Measurements from ENCODE around the gene AGAP9. TPM values are rescaled to one million over a fixed set of nuclear protein-coding genes. Genes with fewer than 3 reads are reported as not detected.
"Not testable (repeated sequence)": the region's sequence is repeated elsewhere in the genome, so short reads cannot be mapped to it uniquely, and the experiment has no call there.

AGAP9 gene
- total RNA-seq, 1 experiment from 2014 or later: 8.6 TPM

- H4K20me1 ChIP-seq (ENCODE audit: control insufficient read depth, insufficient read depth, insufficient read length); H3K36me3 Mint-ChIP-seq (ENCODE audit: insufficient read depth in 1 of 3, low read depth in 3 of 3); H3K4me2 ChIP-seq (ENCODE audit: insufficient read depth, insufficient read length, low read length); H3K56ac ChIP-seq (ENCODE audit: insufficient read length, low read depth, low read length); H3K27ac ChIP-seq (ENCODE audit: insufficient read length, low read depth, low read length); DNase-seq; H2BK15ac ChIP-seq (ENCODE audit: low read depth, low read length); H3K27me3 Mint-ChIP-seq (ENCODE audit: low read depth); H4K91ac ChIP-seq (ENCODE audit: insufficient read length, low read depth, low read length); H2BK20ac ChIP-seq (ENCODE audit: low read depth, low read length, poor library complexity, severe bottlenecking); H2BK5ac ChIP-seq (ENCODE audit: insufficient read length, low read length); H3T11ph ChIP-seq (ENCODE audit: low read length); H3K4me1 Mint-ChIP-seq; H2BK120ac ChIP-seq (ENCODE audit: low read depth, low read length, poor library complexity, severe bottlenecking); H4K8ac ChIP-seq (replicated peaks; ENCODE audit: insufficient read length, low read depth, low read length); H3K79me2 ChIP-seq (ENCODE audit: insufficient read depth, low read length); H3K14ac ChIP-seq (ENCODE audit: insufficient read depth, low read length); H2AFZ ChIP-seq (ENCODE audit: low read length); H3K4ac ChIP-seq (ENCODE audit: low read depth, low read length); H2BK12ac ChIP-seq (ENCODE audit: insufficient read length, low read depth, low read length); H3K9me3 Mint-ChIP-seq; H3K23me2 ChIP-seq (ENCODE audit: insufficient read length, low read depth, low read length, poor library complexity, severe bottlenecking); H3K23ac ChIP-seq (ENCODE audit: insufficient read length, low read depth, low read length); H3K27ac Mint-ChIP-seq; H3K18ac ChIP-seq (ENCODE audit: insufficient read length, low read depth, low read length); H3K9ac ChIP-seq (ENCODE audit: extremely low read depth, insufficient read length, low read length); H3K4me1 ChIP-seq (ENCODE audit: insufficient read depth, low read length); H4K5ac ChIP-seq (ENCODE audit: insufficient read length, low read depth, low read length); H3K79me1 ChIP-seq (ENCODE audit: insufficient read depth, low read depth, low read length, poor library complexity, severe bottlenecking); H3K4me3 Mint-ChIP-seq; H2AK5ac ChIP-seq (ENCODE audit: insufficient read length, low read length); H3K27me3 ChIP-seq (ENCODE audit: insufficient read depth, low read length); H3K9me3 ChIP-seq (ENCODE audit: control insufficient read depth, low read depth, low read length): not testable (repeated sequence)
- WGBS (ENCODE audit: extremely low coverage, insufficient read length, low lambda C conversion rate): no CpG with 5 or more reads among the region's 7 CpGs
These were observed 33.8 kb downstream of the AGAP9 start for GRCh38 chr10:47489630-47490029.

- not testable (repeated sequence) for H3K23me2 ChIP-seq (ENCODE audit: insufficient read length, low read depth, low read length, poor library complexity, severe bottlenecking); H3K79me2 ChIP-seq (ENCODE audit: insufficient read depth, low read length); H3K27me3 ChIP-seq (ENCODE audit: insufficient read depth, low read length); H3K27ac ChIP-seq (ENCODE audit: insufficient read length, low read depth, low read length); H4K8ac ChIP-seq (replicated peaks; ENCODE audit: insufficient read length, low read depth, low read length); H3K4me1 ChIP-seq (ENCODE audit: insufficient read depth, low read length); H3K4me1 Mint-ChIP-seq; H2BK15ac ChIP-seq (ENCODE audit: low read depth, low read length); H2AK5ac ChIP-seq (ENCODE audit: insufficient read length, low read length); H3K18ac ChIP-seq (ENCODE audit: insufficient read length, low read depth, low read length); H3T11ph ChIP-seq (ENCODE audit: low read length); H3K36me3 Mint-ChIP-seq (ENCODE audit: insufficient read depth in 1 of 3, low read depth in 3 of 3); H3K9me3 Mint-ChIP-seq; H2BK20ac ChIP-seq (ENCODE audit: low read depth, low read length, poor library complexity, severe bottlenecking); H3K9ac ChIP-seq (ENCODE audit: extremely low read depth, insufficient read length, low read length); H2BK120ac ChIP-seq (ENCODE audit: low read depth, low read length, poor library complexity, severe bottlenecking); H3K79me1 ChIP-seq (ENCODE audit: insufficient read depth, low read depth, low read length, poor library complexity, severe bottlenecking); H3K4me2 ChIP-seq (ENCODE audit: insufficient read depth, insufficient read length, low read length); H2BK12ac ChIP-seq (ENCODE audit: insufficient read length, low read depth, low read length); H3K23ac ChIP-seq (ENCODE audit: insufficient read length, low read depth, low read length); H4K20me1 ChIP-seq (ENCODE audit: control insufficient read depth, insufficient read depth, insufficient read length); H3K4me3 Mint-ChIP-seq; H3K27ac Mint-ChIP-seq; H3K9me3 ChIP-seq (ENCODE audit: control insufficient read depth, low read depth, low read length); H3K56ac ChIP-seq (ENCODE audit: insufficient read length, low read depth, low read length); H2BK5ac ChIP-seq (ENCODE audit: insufficient read length, low read length); H4K5ac ChIP-seq (ENCODE audit: insufficient read length, low read depth, low read length); H2AFZ ChIP-seq (ENCODE audit: low read length); H3K27me3 Mint-ChIP-seq (ENCODE audit: low read depth); DNase-seq; H3K4ac ChIP-seq (ENCODE audit: low read depth, low read length); H4K91ac ChIP-seq (ENCODE audit: insufficient read length, low read depth, low read length); H3K14ac ChIP-seq (ENCODE audit: insufficient read depth, low read length)
- no CpG with 5 or more reads among the region's 4 CpGs for WGBS (ENCODE audit: extremely low coverage, insufficient read length, low lambda C conversion rate)
These were observed 37.5 kb downstream of the AGAP9 start for GRCh38 chr10:47485943-47486342.

All from H9 (cell line).